Fibroblast of peridontal ligament (primary cell): ENCODE data around the gene NDOR1.
A peak's percentile ranks its signal among the peaks of the same experiment; 100 is the strongest.

Source experiments
- DNase-seq: peaks from one replicate; pipeline ENCODE4 v3.0.0-alpha.2; 2010; ENCODE audit errors: extremely low read depth

Gene NDOR1

DNA sequence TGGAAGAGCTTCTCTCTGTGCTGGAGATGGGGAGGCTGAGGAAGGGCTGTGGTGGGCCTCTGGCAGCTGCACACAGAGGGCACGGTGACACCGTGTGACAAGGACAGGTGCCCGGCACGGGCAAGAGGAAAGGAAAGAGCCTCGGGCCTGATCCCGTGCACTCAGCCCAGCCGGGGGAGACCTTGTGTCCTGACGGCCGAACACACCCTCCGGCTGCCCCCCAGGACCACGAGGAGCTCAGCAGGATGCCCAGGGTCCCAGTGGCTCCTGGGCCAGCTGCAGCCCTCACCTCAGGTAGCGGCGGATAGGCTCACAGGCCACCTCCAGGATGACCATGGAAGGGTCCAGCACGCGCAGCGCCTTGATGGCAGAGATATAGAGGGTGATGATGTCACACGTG lies 22.7 kb upstream of the NDOR1 start:
- DNase-seq: no peak

DNA sequence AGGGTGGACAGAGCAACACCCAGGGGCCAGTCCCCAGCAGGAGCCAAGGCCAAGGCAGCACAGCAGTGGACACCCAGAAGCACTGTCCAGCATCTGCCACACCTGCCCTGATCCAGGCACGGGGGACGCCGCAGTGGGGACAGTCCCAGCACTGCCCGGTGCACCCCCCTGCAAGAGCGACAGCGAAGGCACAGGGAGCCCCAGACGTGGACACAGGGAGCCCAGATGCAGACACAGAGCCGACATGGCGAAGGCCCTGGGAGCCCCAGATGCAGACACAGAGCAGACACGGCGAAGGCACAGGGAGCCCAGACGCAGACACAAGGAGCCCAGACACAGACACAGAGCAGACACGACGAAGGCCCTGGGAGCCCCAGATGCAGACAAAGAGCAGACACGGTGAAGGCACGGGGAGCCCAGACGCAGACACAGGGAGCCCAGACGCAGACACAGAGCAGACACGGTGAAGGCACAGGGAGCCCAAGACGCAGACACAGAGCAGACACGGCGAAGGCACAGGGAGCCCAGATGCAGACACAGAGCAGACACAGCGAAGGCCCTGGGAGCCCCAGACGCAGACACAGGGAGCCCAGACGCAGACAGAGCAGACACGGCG lies 21.4 kb upstream of the NDOR1 start:
- DNase-seq: no peak

DNA sequence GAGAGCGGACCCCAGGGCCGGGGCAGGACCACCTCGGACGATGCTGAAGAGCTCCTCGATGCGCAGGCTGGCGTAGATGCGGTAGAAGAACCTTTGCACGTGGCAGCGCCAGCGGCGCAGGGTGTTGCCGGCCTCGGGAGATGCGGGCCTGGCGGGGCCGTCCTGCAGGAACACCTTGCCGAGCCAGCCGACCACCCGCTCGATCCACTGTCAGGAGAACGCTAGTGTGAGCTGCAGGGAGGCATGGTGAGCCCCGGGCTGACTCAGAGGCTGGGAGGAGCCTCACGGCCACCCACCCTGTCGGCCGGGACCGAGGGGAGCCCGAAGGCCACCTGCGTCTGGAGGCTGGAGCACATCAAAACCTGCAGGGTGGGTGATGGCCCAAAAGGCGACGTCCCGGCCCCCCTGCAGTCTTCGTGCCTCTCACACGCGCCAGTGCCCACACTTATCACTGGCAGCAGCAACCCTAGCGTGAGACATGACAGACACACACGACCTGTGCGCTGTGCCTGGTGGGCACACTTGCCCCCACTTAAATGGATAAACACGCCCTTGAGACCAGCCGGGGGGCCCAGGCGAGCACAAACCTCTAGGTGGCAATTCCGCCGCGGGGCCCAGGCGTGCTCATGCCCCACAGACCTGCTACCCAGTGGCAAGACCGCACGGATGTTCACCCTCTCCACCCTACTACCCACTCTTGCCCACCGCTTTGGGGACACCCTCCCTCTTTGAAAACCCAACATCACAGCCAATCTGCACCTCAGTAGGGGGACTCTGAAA lies 20.4 kb upstream of the NDOR1 start:
- no peak for DNase-seq

DNA sequence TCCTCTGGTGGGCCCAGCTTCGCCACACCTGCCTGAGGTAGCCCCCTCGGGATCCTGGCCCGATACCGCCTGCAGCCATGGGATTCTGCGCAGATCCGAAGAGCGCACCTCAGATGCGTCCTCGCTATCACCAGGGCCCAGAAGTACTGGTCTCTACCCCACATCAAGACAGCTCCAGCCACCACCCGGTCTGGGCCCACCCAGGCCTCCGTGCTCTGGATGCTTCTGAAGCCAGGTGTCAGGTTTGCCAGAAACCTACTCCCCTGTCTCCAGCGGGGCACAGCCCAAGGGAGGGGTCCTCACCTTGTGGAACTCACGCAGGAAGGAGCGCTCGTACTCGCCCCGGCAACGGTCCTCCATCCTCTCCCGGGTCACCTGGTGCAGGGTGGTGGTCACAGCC lies 19.6 kb upstream of the NDOR1 start:
- no peak for DNase-seq

DNA sequence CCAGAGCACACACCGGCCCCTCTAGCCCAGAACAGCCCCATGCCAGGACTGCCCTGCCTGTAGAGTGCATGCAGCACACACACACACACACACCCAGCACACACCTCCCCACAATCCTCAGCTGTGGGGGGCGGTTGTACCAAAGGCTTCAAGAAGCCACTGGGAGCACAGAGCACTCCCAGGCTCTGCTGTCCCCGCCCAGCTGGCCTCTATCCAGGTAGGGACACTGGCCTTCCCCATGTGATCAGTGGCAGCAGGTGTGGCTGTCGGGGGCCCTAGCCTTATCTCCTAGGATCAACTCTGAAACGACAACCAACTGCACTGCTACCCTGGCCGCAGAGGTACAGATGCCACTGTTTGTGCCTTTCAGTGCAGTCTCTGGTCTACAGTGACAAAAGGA lies 19.1 kb upstream of the NDOR1 start:
- DNase-seq: no peak

DNA sequence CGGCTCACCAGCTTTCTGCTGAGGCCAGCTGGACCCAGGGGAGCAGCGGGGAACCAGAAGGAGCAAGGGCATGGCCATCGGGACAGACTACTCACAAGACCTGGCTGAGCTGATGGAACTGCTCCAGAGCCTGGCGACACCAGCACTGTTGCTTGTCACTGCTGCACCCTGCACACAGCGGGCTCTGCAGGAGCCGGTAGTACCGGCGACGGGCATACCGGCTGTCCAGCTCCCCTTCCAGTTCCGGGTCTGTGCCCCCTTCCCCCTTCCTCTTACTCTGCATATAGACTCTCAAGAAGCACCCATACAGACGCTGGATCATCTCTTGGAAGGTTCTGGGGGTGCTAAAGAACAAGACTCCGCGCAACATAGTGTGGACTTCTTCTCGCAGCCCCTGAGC lies 18.1 kb upstream of the NDOR1 start:
- no peak for DNase-seq

DNA sequence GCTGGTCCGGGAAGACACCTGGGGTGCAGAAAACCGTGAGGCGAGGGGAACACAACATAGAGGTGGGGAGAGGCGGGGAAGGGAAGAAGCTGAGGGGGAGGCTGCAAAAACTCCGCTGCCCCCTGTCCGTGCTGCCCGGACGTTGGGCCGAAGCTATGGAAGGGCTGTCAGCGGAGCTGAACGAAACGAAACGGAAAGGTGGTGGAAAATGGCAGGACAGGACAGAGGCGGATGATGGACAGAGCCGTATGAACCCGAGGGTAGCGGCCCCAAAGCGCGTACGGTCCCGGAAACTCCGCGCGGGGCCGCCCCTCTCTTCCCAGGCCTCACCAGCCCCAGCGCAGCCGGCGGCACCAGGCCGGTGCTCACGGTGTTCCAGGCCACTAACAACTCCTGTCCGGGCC lies 17.4 kb upstream of the NDOR1 start:
- DNase-seq: no peak

DNA sequence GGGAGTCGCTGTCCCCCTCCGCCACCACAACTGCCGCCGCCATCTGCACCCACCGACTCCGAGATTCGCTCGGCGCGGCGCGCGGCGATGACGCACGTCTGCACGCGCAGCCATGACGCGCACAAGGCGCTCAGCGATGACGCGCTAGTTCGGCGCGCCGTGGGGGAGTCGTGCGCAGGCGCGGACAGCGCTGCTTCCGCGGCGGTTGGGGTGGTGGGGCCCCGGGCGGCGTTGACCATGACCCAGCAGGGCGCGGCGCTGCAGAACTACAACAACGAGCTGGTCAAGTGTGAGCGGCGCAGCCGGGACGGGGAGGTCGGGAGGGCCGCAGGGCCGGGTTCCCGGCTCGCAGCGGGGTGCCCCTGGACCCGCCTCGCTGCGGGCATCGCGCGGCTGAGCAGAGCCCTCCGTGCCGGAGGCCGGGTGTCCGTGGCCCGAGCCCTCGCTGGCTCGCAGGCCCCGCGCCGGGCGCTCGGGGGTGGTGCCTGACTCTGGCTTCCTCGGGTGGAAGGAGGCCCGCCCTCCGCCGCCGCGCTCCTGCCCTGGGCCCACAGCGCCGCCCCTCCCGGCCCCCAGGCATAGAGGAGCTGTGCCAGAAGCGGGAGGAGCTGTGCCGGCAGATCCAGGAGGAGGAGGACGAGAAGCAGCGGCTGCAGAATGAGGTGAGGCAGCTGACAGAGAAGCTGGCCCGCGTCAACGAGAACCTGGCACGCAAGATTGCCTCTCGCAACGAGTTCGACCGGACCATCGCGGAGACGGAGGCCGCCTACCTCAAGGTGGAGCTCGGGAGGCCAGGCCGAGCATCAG lies 16.8 kb upstream of the NDOR1 start, which contains the start of the genes ANAPC2 and SSNA1:
ANAPC2 (minus strand) TSS at position 71 of the 807 bp plus-strand sequence; CDS start at position 43, 28 bp downstream.
SSNA1 (plus strand) TSS at position 187 of the 807 bp plus-strand sequence; CDS start at position 238, 51 bp downstream.
- peak; percentile 93 for DNase-seq

DNA sequence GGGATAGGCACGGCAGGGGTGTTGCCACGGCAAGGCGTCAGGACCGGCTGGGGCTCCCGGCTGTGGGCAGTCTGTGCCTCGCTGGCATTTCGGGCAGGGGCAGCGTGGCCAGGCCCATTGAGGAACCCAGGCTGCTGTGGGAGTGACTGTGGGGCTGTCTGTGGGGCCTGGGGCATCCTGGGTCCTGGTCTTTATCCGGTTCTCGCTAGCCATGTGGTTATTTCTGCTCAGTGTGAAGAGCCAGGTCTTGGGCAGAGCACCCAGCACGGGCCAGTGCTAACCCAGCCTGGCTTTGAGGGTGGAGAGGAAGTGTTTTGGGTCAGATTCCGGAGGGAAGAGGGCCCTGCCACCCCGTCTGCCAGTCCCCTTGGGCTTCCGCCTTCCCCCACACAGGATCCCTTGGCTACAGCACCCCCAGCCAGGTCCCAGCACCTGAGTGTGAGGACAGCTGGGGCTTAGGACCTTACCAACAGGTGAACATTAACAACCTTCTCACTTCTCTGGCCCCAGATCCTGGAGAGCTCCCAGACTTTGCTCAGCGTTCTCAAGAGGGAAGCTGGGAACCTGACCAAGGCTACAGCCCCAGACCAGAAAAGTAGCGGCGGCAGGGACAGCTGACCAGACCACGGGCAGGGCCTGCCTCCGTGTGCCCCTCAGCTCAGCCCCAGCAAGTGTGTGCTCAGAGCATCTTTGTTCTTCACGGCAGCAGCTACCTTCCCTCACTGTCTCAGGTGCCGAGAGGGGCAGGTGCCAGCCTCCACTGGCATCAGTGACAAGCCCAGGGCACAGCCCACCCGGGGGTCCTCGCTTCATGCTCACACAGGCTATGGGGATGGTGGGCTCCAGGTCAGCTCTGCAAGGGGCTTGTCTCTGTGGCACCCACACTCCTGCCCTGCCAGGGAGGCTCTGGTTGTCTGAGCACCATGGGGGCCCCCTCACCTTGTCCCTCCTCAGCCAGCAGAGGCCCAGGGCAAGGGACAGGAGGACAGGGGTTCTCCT lies 15.9 kb upstream of the NDOR1 start:
- DNase-seq: no peak

DNA sequence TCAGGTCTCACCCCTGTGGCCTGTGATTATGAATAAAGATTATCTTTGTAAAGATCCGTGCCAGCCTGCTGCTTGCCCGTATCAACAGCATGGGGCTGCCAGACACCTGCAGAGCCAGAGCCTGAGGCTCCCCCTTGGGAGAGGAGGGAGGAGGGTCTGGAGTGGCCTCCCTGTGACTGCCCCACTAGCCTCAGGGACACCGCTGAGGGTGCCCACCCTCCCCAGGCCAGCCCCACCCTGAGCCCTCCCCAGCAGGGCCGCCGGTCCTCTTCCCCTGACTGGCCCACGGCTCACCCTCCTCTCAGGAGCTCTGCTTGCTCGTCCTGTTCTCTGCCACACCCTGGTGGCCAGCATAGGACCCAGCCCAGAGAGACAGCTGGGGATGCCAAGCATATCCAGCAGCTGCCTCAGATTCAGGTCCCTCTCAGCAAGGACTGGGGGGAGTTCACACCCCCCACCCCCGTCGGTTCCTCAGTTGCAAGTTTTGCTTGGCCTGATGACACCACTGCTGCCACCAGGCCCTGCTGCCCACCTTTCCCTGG lies 15.1 kb upstream of the NDOR1 start:
- DNase-seq: no peak

DNA sequence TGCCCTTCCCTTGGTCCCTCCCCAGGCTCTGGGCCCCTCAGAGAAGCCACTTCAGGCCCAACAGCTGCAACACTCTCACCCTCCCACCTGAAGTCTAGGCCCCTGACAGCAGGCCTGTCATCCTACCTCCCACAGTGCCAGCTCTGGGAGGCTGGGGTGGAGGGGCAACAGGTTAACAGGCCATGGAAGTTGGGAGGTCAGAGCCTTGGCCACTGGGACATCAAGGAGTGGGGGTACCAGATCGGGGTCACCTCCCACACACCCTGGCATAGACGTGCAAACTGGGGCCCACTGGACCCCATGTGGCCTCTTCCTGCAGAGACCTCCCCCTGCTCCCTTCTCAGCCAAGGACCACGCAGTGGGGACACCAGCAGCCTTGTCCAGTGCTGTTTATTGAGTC lies 14.3 kb upstream of the NDOR1 start:
- DNase-seq: no peak

DNA sequence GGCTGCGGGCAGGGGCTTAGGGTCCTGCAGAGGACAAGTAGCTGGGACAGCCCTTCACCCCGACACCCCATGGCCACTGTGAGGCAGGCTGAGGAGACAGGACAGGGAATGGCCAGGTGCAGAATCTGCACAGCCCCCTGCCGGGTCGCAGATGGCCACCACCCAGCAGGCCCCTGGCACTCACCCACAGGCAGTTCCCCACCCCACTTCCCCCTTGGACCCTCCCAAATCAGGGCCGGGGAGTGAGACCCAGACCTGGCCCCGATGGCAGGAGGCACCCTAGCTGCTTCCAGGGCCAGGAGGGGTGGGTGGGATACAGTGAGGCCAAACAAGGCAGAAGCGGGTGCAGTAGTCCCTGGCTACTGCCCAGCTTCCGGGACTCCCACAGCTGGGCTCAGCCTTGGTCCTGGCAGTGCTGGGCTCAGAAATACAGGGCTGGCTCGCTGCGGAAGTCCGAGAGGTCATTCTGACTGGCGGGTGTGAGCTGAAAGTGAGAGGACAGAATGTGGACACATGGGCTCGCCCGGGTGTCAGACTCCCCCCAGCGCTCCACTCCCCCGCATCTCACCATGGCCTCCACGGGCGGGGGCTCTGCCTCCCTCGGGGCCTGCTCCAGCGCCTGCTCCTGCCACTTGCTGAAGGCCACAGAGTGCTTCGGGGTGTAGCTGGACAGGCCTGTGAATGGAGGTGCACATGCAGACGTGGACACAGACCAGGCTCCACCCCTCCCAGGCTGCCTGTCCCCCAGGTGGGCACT lies 13.6 kb upstream of the NDOR1 start:
- no peak for DNase-seq

DNA sequence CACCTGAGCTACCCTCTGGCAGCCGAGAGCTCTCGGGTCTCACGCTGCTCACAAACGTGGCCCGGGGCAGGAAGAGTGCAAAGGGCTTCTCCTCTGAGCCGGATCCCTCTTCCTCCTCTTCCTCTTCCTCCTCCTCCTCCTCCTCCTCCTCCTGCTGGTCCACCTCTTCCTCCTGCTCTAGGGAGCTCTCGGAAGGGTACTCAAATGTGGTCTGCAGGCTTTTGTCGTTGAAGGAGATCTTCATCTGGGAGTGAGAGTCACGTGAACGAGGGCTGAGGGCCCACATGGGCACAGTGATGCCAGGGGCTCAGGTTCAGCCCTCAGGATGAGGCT lies 13.1 kb upstream of the NDOR1 start:
- no peak for DNase-seq

DNA sequence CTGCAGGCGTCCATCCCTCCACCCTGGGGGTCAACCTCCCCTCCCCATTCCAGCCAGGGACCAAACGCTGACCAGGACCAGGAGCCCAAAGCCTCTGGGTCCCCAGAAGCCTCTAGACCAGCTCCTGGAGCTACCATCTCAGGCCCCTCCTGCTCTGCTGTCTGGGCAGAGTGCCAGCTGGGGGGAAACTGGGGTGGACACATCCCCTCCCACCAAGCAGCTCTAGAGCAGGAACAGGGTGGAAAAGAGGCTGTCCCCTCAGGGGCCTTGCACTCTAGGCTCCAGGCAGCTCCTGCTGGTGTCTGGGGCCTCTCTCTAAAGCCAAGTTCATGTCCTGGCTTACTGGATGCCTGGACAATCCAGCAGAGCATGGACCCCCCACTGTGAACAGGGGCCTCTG lies 12.6 kb upstream of the NDOR1 start:
- DNase-seq: no peak

DNA sequence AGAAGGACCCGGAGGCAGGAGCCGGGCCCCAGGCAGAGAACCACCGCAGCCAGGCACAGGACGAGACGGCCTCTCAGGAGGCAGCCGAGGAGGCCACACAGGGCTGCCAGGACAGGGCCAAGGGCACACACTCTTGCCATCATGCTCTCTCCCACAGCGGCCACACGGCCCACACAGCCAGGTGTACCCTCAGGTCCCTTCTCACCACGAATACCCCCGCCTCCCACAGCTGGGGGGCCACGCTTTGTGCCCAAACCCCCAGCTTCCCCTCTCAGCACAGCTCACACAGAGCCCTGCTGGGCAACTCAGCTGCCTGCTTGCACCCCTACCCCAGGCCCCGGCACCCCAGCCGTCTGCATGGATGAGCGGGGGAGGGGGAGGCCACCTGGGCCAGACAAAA lies 11.7 kb upstream of the NDOR1 start:
- no peak for DNase-seq

DNA sequence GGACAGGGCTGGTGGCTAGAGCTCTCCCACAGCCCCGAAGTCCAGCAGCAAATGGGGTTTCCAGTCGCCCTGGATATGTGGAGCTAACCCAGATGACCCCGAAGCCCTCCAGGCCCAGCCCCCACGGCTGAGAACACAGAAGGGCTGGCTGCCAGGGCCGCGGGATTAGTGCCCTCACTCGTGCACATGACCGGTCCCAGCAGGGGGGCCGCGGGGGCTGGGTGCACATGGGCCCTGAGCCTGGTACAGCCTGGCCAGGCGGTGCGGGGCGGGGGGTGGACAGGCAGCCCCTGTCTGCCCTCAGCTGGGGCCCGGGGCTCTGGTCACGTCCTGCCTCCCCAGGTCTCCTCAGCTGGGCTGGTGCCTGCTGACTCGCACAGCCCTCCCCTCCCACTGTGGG lies 11.1 kb upstream of the NDOR1 start:
- DNase-seq: no peak

DNA sequence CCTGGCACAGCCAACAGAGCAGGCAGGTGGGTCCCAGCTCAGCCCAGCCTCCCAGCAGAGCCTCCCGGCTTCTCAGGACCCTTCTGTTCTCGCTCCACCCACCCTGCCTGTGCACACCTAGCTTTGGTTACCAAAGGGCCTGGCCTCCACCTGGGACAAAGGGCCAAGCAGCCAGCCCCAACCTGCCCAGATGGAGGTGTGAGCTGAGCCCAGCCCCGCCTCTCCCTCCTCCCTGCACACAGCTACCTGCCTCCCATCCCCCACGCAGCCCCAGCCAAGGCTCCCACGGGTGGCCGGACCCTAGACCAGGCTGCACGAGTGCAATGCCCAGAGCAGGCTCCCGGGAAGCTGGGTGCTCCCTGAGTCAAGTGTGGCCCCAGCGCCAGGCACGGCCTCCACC lies 10.6 kb upstream of the NDOR1 start:
- DNase-seq: no peak

DNA sequence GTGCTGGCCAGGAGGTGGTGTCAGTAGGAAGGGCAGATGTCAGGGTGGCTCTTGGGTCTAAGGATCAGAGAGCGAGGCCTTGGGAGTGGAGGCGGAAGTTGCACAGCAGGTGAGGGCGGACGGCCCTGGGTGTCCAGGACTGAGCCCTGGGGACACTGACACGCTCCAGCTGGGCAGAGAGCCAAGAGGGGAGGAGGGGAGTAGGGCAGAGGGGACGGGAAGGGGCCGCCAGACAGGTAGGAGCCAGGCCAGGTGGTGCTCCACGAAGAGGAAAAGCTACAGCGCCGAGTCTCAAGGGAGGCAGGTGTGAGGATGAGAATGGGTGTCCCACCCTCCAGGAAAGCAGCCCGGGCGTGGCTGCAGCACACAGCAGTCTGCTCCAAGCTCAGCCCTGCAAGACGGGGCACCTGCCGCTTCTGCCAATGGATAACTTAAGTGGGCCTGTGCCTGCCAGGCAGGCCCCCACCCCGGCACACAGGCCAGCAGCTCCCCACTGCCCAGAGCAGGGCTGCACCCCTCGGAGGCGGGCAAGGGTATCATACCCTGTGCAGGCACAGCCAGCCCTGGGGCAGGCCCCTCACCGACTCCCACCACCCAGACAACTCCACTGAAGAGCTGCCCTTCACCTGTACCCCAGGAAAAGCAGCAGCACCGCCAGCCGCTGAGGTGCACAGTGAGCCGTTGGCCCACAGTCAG lies 9.8 kb upstream of the NDOR1 start:
- DNase-seq: no peak

DNA sequence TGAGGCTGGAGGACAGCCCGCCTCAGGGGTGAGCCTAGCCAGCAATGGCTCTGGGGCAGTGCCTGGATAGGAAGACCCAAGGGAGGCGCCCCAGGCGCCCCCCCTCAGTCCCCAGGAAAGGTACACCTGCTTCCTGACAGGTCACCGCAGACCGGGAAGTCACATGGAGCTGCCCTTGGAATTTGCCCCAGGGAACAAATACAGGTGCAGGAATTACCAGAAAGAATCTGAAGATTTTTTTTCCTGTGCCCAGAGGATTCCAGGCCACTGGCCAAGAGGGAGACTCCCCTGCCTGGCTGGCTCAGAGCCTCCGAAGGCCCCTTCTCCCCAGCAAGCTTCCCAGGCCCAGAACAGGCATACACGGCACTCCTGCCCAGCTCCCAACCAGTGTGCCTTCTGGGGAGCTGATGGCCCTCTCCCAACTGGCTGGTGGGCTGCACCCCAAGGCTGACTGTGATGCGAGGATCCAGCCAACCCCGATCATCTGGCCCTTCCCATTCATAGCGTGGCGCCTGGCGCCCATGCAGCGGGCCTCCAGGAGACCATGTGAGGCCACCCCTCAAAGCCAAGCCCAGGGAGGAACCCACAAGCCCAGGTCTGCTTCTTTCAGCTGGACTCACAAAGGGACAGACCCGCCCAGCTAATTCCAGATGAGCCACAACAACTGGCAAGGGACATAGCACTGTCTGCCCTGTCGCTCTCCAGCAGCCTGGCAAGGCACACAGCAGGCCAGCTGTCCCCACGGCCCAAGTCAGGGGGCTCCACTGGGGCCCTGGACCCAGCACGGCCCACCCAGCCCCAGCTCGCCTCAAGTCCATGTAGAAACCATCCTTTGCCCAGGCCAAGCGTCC lies 7.2 kb upstream of the NDOR1 start:
- DNase-seq: no peak
